Subcutaneous adipose tissue (tissue), 4 donors: ENCODE data around the gene CD53. TPM values are rescaled to one million over a fixed set of nuclear protein-coding genes. Genes with fewer than 3 reads are reported as not detected.

ENCODE experiments used
- total RNA-seq, 4 donors: library from RNA; depleted of rRNA; stranded (reverse); fragments of >200 nt; gene quantifications; one replicate each; pipeline ENCODE4 v1.1.0, GENCODE V29; 2016
- TF ChIP-seq, protein P1 (sequence below): fragments of 450-650 bp; IDR thresholded peaks from one replicate; pipeline ENCODE4 v1.5.1; 2016; ENCODE audit warnings: low read depth, mild to moderate bottlenecking, control low read depth, antibody characterized with exemption, moderate library complexity

CD53 gene
- total RNA-seq, 4 donors from 2014 or later, result 21.7 to 241 (median 72.5) TPM

DNA sequence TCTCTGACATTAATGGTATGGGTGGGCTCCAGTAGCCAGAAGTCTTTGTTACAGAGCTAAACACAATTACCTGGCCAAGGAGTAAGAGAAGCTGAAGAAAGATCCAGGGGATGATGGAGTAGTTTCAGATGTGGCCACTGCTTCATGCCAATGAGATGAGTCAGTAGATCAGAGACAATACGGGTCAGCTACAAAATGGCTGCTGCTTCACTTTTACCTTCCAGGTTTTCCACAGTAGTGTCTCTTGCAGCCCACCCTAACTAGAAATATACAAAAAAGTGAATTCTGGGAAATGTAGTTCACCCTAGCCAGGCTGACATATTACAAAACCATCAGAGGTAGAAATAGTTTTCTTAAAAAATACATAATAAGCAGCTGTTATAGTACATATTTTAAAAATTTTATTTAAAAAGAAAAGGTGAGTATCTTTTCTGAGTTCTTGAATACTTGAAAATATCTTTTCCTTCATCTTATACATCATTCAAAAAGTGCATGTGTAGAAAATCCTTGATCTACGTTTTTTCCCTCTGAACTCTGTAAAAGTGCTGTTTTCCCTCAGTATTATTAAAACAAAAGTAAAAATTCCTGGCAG is 54.6 kb downstream of the CD53 start:
- TF ChIP-seq, protein P1, sequence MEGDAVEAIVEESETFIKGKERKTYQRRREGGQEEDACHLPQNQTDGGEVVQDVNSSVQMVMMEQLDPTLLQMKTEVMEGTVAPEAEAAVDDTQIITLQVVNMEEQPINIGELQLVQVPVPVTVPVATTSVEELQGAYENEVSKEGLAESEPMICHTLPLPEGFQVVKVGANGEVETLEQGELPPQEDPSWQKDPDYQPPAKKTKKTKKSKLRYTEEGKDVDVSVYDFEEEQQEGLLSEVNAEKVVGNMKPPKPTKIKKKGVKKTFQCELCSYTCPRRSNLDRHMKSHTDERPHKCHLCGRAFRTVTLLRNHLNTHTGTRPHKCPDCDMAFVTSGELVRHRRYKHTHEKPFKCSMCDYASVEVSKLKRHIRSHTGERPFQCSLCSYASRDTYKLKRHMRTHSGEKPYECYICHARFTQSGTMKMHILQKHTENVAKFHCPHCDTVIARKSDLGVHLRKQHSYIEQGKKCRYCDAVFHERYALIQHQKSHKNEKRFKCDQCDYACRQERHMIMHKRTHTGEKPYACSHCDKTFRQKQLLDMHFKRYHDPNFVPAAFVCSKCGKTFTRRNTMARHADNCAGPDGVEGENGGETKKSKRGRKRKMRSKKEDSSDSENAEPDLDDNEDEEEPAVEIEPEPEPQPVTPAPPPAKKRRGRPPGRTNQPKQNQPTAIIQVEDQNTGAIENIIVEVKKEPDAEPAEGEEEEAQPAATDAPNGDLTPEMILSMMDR, result no peak

DNA sequence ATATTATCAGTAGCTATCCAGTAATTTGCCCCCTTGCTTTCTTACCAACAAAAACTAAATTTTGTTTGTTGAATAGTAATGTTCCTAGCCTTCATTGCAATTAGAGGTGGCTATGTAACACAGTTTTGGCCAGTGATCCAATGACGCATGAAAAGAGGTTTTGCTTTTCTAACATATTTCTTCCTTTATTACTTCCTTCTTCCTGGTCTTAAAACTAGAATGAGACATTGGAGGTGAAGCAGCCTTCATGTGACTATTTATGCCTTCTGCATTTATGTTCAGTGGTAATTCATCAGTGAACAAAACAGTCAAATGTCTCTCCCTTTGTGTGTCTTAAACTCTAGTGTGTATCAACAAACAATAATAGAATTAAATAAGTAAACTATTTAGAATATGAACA is 55.2 kb downstream of the CD53 start:
- TF ChIP-seq, protein P1, result no peak

DNA sequence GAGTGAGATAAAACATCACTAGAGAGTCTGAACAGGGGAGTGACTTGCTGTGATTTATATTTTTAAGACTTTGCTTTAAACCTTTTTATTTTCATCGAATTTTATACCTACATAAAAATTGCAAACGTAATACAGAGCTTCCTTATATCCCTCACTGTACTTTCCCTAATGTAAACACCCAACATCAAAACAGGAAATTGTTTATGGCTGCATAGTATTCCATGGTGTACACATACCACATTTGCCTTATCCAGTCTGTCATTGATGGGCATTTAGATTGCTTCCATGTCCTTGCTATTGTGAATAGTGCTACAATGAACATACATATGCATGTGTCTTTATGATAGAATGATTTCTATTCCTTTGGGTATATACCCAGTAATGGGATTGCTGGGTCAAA is 56.0 kb downstream of the CD53 start:
- TF ChIP-seq, protein P1, result no peak

DNA sequence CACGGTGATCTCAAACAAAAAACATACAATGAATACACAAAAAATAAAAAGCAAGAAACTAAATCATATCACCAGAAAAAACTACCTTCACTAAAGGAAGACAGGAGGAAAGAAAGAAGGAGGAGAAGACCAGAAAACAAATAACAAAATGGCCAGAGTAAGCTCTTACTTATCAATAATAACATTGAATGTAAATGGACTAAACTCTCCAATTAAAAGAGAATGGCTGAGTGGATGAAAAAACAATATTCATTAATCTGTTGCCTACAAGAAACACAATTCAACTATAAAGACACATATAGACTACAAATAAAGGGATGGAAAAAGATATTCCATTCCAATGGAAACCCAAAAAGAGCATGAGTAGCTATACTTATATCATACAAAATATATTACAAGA is 63.6 kb downstream of the CD53 start:
- TF ChIP-seq, protein P1, result no peak

DNA sequence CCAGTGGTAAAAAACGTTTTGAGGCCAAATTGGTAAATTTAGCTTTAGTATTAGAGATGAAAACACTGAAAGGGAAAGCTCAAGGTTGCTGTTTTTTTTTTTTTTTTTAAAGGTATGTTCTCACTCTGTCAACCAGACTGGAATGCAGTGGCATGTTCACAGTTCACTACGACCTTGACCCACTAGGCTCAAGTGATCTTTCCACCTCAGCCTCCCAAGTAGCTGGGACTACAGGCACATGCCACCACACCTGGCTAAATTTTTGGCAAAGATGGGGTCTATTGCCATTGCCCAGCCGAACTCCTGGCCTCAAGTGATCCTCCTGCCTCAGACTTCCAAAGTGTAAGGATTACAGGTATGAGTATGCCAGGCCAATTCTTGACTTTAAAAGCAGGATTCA is 71.9 kb downstream of the CD53 start:
- TF ChIP-seq, protein P1, result no peak

DNA sequence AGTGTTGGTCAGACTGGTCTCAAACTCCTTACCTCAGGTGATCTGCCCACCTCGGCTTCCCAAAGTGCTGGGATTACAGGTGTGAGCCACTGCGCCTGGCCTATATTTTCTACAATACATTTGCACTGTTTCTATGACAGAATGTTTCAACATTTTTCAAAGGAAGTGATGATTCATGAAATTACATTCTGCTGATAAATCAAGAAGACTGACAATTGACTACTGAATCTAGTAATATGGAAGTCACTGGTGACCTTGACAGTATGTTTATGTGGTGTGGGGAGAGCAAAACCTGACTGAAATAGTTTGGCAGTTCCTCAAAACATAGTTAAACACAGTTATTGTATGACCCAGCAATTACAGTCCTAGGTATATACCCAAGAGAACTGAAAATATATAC is 72.7 kb downstream of the CD53 start:
- TF ChIP-seq, protein P1, result no peak

DNA sequence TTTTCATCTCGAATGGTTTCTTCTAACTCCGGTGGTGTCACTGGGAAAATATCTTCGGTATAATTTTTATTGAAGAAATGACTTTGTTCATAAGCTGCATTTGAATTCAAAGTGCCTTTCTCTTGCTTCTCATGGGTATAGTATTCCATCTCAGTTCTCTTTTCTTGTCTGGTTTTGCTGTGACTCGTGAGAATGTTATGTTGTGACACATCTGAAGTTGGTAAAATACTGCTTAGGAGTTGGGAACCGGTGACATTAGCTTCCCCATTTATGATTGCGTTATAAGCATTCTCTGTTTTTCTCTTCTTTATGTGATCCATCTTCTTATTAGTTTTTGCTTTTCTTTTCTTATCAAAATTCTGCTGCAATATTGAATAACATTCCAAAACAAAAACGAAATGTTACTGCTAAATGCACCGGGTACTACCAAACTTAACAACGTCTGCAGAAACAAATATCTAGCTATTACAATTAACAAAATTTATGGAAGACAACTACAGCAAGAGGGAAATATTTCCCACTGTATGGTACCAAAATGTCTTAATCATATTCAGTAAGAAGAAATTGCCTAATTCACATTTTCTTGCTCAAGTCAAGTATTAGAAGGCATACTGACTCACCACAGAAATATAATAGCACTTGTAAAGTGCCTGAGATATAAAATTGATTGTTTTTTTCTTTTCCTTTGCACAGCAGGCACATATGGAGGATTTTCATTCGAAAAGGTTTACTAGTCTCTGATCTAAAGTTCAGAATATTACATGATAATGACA is 75.3 kb downstream of the CD53 start:
- TF ChIP-seq, protein P1, result no peak

Other genes starting within 250 kb of the CD53 start
- gene KCNA3, start 198.2 kb upstream of the CD53 start, total RNA-seq, result 1 to 10 TPM in 2 of 4 donors, under 1 TPM in 2; 0.38 to 2.2 (median 1.4) TPM
- 10 to 100 TPM in 3 of 4 donors, 1 to 10 TPM in 1; 6.2 to 14.2 (median 12.9) TPM for gene LRIF1, start 90.8 kb downstream of the CD53 start, total RNA-seq